Measurements from ENCODE around the gene TMEM259.
A peak's percentile ranks its signal among the peaks of the same experiment; 100 is the strongest.

Gene TMEM259

GRCh38 chr19:982567-983170 lies 38.3 kb downstream of the TMEM259 start:
- DNase-seq: peak; percentile 79

GRCh38 chr19:980133-980998 lies 40.6 kb downstream of the TMEM259 start:
- no peak for DNase-seq

DNA sequence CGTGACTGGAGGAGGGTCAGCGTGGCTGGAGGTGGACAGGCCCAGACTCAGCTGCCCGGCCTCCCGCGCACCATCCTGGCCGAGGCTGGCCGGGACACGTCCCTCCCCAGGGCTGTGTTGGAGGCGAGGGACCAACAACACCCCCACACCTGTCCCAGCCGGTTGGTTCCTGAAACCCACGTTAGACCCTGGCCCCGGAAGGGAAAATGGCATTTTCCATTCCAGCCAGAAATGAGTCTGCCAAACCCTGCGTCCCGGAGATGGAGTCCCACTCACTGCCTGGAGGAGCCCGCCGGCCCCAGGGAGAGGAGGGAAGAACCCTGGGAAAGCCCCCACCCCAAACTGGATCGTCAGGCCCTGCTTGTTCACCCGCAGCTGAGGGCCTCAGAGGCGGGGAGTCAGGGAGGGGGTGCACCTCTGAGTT lies 41.6 kb downstream of the TMEM259 start:
- DNase-seq: no peak

DNA sequence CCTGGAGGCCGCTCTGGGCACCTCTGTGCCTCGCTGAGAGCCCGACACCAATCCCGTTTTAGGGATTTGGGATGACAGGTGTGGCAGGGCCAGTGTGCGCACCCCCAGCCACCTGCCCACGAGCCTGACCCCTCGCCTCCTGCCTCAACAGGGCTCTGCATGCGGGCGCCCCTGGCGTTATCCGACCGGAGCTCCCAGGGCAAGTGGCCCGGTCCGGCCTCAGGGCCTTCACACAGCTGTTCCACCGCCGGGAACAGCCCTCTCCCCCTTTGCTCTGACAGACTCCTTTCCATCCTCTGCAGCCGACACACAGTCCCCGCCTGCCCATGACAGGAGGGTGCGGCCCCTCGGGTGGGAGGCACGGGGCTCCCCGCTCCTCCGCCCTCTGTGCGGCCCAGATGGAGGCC lies 43.9 kb downstream of the TMEM259 start:
- no peak for DNase-seq

DNA sequence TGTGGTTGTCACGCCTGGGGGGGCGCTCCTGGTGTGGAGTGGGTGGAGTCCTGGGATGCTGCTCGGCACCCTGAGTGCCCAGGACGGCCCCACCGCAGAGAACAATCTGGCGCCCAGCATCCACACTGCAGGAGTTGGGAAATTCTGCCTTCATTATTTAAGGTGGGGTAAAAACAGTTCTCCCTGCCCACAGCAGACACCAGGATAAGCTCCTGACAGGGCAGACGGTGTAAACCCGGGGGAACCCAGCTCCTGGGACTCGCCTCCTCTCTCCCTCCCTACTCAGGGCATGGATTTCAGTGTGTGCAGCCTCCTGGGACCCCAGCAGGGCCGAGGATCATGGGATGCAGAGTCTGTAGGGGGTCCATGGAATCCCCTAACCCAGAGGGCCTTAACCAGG lies 44.4 kb downstream of the TMEM259 start:
- DNase-seq: no peak

DNA sequence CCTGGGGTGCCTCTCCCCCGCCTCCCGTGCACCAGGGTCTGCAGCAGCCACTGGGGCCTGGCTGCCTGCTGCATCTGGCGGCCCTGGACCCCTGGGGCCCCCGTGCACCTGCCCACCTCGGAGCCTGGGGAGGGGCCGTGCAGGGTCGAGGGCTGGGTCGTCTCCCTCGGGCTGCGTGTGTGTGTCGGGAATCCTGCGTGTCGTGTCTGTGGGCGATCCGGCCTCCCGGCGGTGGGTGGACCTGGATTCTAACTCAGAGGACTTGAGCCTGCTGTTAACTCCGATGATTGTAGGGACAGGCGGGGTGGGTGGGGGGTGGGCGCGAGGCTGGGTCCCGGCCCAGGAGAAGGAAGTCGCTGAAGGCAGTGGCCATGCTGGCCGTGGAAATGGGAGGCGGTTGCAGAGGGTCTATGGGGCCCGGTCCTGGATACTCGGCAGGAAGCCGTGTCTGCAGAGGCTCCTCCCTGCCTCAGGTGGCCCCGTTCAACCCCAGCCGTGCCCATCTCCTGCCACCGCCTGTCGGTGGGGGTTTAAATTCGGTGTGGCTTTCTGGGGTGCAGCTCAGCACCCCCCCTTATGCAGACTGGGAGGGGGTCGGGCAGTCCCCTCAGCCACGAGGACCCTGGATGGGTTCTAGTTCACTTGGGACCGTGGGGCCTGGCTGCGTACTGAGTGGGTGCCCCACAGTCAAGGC lies 46.2 kb downstream of the TMEM259 start:
- no peak for DNase-seq

GRCh38 chr19:973726-974563 lies 47.0 kb downstream of the TMEM259 start:
- no peak for DNase-seq

DNA sequence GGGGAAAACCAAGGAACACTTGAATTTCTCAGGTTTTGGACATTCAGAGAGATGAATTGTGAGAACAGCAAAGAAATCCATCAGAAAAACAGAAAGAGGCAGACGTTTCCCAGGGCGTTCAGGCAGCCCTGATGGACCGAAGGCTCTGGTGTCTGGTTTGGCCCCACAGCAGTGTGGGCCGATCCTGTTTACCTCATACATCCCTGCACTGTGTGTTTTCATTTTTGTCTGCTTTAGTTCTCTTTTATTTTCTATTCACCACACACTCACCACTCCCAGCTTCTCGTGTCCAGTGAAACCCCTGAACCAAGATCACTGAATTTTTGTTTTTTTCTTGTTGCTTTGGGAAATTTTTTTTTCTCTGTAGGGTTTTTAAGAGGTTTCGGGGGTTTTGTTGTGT lies 48.6 kb downstream of the TMEM259 start:
- no peak for DNase-seq

DNA sequence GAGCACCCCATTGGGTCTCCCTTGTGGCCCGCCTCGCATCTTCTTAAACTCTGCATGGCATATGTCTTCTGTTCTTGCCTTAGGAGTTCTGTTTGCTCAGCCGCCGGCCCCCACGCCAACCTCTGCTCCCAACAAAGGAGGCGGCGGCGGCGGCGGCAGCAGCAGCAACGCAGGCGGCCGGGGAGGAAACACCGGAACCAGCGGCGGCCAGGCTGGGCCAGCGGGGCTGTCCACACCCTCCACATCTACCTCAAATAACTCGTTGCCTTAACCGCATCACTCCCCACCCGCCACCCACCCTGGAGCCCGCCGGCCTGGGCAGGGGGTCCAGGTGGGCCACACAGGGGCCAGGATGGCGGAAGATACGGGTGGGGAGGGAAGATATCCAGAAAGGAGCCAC lies 49.1 kb downstream of the TMEM259 start:
- DNase-seq: no peak

DNA sequence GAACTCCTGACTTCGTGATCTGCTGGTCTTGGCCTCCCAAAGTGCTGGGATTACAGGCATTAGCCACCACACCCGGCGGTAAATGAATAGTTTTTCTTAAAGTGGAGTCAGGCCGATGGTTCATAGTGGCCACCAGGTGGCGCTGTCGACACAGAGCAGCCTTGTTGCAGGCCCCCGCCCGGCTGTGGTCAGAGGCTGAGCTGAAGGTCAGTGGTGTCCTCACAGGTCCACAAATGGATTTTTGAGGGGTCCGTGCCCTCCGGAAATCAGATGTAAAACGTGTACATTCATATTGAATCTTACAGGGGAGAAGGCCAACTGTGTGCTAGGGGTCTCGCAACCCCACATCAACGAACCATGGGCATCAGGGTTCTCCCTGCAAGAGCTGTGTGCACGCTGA lies 50.2 kb downstream of the TMEM259 start:
- DNase-seq: no peak

- no peak for DNase-seq
These were observed 54.3 kb downstream of the TMEM259 start for GRCh38 chr19:966485-967088.

GRCh38 chr19:964761-965694 lies 55.9 kb downstream of the TMEM259 start:
- DNase-seq: no peak

- DNase-seq: no peak
These were observed 56.8 kb downstream of the TMEM259 start for GRCh38 chr19:964116-964520.

GRCh38 chr19:963486-963951 lies 57.4 kb downstream of the TMEM259 start:
- no peak for DNase-seq

GRCh38 chr19:962683-963400 lies 58.1 kb downstream of the TMEM259 start:
- no peak for DNase-seq

- DNase-seq: no peak
These were observed 58.9 kb downstream of the TMEM259 start for GRCh38 chr19:961866-962620.

- no peak for DNase-seq
These were observed 60.4 kb downstream of the TMEM259 start for GRCh38 chr19:960601-960938.

- DNase-seq: no peak
These were observed 60.9 kb downstream of the TMEM259 start for GRCh38 chr19:960020-960419.

All from activated CD8-positive, alpha-beta memory T cell treated with anti-CD3 and anti-CD28 coated beads, Interleukin-2, amount 50 U/mL, for 4 hours (primary cell).